GM19467 (cell line): ENCODE data around the gene PCDHGA1.

Experiments
- ATAC-seq: cut with Tn5 transposase; IDR thresholded peaks from one replicate; pipeline ENCODE4 v1.9.1; 2021; ENCODE audit warnings: mild to moderate bottlenecking, moderate library complexity; ENCODE audit not compliant: unreplicated experiment

Gene PCDHGA1

DNA sequence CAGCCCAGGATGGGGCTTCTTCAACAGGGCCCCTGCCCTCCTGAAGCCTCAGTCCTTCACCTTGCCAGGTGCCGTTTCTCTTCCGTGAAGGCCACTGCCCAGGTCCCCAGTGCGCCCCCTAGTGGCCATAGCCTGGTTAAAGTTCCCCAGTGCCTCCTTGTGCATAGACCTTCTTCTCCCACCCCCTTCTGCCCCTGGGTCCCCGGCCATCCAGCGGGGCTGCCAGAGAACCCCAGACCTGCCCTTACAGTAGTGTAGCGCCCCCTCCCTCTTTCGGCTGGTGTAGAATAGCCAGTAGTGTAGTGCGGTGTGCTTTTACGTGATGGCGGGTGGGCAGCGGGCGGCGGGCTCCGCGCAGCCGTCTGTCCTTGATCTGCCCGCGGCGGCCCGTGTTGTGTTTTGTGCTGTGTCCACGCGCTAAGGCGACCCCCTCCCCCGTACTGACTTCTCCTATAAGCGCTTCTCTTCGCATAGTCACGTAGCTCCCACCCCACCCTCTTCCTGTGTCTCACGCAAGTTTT is 182.1 kb downstream of the PCDHGA1 start:
- ATAC-seq: no peak

GRCh38 chr5:141512911-141513626 is 182.8 kb downstream of the PCDHGA1 start:
- no peak for ATAC-seq

DNA sequence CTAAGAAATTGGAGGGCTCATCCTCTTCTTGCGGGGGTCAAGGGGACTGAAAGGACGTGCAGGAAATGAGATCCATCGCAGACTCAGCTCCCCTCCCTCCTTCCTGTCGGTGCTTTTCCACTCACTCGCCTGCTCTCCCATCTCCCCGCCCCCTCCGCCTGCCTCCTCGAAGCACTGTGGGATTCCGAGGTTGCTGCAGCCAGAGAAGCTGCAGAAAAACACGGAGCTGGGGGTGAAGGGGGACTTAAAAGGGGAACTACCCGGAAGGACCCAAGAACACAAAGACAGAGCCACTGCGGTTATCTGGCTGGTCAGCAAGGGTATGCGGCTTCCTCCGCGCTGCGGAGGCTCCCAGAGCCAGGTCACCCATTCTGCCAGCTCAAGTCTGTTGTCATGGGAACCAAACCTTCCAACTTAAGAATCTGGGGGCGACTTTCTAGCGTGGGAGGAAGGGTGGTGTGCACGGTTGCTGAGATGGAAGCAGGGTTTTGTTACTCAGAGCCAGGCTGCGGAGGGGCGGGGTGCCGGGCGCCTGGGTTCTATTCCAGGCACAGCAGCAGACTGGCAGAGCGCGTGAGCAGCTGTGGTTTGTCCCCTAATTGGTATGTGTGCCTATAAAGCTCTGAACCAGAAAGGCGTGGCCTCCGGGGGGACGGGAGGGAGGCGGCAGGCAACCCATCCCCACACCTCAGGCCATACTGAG is 183.5 kb downstream of the PCDHGA1 start:
- no peak for ATAC-seq

GRCh38 chr5:141514330-141515133 is 184.2 kb downstream of the PCDHGA1 start:
- ATAC-seq: no peak

DNA sequence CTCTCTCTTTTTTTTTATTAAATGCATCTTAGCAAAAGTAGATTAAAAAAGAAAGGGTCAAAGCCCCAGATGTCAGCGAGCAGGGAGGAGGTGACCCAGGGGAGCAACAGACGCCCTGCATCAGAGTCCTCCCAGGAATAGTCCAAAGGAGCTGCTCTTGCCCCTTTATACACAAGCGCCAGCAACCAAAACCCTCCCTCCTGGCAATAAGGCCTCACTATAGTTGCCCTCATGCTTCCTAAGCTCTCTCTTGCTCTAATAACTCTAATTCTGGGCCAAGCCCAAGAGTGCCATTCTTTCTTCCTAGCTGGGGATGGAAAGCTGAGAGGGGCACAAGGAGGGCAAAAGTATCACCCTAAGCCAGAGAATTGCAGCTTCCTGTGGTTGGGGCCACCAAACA is 184.8 kb downstream of the PCDHGA1 start:
- ATAC-seq: no peak

GRCh38 chr5:141515946-141516671 is 185.8 kb downstream of the PCDHGA1 start:
- no peak for ATAC-seq

DNA sequence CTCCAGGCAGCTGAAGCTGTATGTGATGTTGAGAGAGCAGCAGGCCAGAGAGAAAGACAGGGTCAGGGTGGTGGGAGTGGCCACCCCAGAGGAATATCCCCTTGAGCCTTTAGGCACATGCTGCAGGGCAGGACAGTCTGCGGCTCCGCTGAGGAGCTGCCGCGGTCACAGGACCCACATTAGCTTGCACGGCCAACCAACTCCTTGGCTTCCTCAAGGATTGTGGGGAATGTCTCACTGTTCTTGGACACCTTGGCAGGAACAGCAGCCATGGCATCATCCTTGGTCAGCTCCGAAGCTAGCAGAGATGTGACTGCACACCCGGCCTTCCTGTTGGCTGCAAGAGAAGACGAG is 186.3 kb downstream of the PCDHGA1 start:
- ATAC-seq: no peak

DNA sequence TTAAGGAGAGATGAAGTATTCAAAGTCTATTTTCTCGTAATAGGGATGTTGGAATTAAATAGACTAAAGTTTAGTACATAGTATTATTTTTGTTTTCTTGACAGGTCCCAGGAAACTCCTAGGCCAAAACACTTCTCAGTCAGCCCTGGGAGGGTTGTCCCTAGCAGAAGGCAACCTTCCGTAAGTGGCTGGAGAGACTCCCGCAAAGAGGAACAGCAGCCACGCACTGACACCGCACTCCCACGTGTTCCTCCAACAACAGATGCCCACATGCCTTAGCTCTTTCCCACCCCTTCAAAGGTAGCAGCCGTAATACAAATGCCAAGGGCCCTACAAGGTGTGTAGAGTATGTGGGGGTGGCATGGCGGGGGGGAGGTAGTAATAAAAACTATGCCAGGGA is 187.0 kb downstream of the PCDHGA1 start:
- ATAC-seq: no peak

- no peak for ATAC-seq
Measured at GRCh38 chr5:141517880-141518617, 187.7 kb downstream of the PCDHGA1 start.

- no peak for ATAC-seq
Measured at GRCh38 chr5:141518618-141519015, 188.3 kb downstream of the PCDHGA1 start.

DNA sequence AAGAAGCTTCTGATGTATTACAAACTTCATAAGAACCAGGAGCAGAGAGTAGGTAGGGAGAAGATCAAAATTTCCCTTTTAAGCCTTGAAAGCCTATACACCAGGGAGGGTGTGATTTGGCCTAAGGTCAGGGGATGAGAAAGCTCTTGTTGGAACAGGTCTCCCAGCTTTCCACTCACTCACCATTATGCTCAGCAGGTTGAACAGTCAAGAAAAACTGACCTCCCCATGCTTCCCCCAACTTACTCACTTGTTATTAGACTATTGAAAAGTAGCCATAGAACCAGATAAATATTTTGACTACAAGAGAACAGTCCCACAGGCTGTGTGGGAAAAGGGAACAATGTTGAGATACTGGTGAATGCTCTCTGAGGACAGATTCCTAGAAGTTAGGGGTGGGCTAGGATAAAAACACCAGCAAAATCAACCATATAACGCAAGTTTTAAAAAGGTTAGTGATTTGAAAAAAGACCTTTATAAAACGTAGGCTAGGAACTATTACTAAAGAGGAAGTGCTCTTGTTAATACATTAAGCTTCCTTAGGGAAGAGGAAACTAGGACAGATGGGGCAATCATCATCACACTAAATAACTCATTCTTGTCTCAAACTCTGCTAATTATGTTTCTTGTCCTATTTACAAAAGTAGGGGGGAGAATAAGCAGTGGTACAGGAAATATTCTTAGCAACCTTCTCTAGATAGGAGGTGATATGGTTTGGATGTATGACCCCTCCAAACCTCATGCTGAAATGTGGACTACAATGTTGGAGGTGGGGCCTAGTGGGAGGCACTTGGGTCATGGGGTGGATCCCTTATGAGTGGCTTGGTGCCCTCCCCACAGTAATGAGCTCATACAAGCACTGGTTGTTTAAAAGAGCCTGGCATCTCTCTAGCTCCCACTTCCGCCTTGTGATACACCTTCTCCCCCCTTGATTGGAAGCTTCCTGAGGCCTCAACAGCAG is 189.6 kb downstream of the PCDHGA1 start:
- ATAC-seq: no peak

- ATAC-seq: no peak
Measured at GRCh38 chr5:141521244-141521781, 191.0 kb downstream of the PCDHGA1 start.

DNA sequence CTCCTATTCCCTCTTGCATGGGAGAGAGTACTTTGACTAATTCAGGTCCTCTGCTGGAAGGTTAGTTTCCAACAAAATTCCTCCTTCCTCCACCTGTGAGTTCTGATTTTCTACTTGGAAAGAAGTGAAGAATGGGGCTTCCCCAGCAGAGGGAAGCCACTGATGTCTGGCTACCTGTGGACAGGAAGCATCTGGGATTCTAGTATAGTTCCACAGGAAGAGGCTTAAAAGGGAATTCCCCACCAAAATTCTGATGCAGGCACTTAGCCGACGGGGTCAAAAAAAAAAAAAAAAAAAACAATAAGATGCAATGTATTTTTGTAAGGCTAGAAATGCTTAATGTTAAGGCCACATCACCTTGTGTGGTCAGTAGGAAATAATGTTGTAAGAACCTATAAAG is 192.0 kb downstream of the PCDHGA1 start:
- ATAC-seq: no peak

DNA sequence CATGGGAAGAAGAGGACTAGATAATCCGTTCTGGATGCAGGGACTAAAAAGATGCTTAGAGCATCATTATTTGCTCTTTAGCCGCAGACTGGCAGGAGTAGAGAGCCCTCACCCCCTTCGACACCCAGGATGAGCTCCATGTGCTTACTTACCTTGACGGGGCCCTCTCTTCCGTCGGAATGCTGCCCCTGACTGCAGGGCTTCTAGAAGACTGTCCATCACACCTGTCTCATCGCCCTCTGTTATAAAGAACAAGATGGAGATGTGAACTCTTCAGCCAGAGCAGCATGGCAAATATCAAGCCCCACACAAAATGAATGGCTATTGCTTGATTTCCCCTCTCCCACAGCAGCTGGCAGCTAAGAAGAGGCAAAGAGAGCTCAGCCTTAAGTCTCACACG is 193.7 kb downstream of the PCDHGA1 start:
- ATAC-seq: no peak

DNA sequence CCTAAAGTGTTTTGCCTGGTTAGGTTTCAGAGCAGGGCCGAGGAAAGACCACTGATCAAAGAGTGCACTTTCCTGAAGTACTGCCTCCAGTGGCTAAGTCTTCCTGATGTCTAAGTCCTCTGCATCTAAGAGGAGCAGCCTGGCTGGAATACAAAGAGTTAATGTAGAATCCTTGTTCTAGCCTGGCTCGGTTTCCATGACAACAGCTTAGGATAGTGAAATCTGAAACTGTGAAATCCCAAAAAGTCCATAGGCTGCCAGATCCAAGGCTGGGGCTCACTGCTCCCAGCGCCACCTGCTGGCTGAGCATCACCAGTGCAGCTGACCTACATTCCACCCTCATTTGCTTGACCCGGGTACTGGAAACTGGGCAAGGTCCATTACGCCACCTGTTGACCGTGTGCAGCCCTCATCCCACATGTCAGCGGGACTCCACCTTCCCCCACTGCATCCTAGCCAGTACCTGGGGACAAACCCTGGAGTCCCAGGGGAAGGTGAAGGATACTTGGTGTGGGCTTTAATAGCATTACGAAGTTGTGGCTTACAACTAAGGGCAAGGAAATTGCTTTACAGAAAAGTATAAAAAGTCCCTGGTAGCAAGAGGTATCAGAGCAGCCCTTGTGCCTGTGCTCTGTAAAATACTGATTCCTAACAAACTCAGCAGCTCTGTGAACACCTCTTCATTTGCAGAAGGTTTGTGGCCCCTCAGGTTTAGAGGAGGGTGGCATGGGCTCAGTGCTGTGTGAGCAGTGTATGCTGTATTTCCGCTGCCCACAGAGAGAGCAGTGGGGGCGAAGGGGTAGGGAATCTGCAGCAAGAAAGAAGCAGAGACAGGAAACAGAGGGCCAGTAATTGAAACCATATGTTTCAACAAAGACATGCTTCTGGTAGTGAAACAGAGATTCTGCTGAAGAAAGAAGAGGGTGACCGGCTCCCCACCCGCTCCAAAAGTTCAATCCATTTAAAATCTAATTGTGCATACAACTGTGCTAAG is 194.6 kb downstream of the PCDHGA1 start:
- peak; percentile 75 for ATAC-seq

DNA sequence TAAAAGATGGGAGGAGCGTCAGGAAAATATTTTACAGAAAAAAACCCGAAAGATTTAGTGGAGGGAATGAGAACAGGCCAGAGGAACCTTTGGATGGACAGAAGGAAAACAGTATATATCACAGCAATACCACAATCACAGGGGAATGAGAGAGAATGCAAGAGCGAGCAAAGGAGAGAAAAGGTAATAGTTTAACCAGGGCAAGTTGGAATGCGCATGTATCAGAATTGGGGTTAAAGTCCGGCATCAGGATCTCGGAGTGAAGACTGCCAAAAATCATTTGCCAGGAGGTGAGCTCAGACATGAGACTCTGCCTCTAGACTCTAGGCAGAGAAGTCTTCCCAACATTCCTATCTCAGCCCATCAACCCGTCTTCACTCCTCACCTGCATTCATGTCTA is 195.3 kb downstream of the PCDHGA1 start:
- ATAC-seq: no peak

- no peak for ATAC-seq
Measured at GRCh38 chr5:141527426-141527825, 197.1 kb downstream of the PCDHGA1 start.
